Erythroblast (primary cell): Measurements from ENCODE around the gene CRIP2.

Source experiments
- DNase-seq, 2 experiments: peaks; one replicate each; lab custom pipeline; 2025; lab: John Stamatoyannopoulos, UW
- GATA1 ChIP-seq: IDR thresholded peaks from 2 replicates; pipeline ENCODE4 v1.6.1; 2011; ENCODE audit warnings: low read depth, mild to moderate bottlenecking, control low read depth, low read length, moderate library complexity
- POLR2A ChIP-seq: IDR thresholded peaks from 2 replicates; pipeline ENCODE4 v1.6.1; 2011; ENCODE audit warnings: mild to moderate bottlenecking, low read length

The CRIP2 gene, protein sequence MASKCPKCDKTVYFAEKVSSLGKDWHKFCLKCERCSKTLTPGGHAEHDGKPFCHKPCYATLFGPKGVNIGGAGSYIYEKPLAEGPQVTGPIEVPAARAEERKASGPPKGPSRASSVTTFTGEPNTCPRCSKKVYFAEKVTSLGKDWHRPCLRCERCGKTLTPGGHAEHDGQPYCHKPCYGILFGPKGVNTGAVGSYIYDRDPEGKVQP

DNA sequence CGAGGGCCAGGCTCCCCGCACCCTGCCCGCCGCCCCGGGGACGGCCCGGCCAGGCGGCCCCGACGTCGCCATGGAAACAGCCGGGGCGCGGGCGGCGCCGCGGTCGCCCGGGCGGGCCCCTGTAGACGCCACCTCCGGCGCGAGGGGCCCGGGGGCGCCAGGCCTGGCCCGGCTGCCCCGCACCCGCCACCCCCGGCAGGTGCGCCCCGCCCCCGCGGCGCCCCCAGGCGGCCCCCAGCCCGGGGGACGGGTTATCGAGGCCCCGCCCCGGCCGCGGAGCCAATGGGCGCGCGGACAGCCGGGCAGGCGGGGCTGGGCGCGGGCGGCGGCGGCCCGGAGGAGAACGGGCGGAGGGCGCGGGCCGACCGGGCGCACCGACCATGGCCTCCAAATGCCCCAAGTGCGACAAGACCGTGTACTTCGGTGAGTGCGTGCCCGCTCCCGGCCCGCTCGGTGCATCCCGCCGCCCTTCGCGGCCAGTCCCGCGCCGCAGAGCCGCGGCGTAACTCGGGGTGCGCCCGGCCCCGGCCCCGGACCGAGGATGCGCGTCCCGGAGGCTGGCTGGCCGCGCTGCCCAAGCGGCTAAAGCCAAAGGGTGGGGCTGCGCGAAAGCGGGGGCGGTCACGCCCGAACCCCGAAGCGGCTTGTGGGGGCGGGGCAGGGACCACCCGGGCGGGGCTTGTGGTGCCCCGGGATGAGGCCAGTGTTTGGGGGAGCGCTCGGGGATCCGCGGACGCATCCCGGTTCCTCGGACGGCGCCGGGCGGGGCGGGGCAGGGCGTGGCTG, at the start of gene CRIP2:
CRIP2 (plus strand) TSS at position 339 of the 786 bp plus-strand sequence; CDS start at position 381, 42 bp downstream.
- DNase-seq = peak; percentile 52 to 71
- TF ChIP-seq GATA1 = no peak
- no peak for TF ChIP-seq POLR2A

DNA sequence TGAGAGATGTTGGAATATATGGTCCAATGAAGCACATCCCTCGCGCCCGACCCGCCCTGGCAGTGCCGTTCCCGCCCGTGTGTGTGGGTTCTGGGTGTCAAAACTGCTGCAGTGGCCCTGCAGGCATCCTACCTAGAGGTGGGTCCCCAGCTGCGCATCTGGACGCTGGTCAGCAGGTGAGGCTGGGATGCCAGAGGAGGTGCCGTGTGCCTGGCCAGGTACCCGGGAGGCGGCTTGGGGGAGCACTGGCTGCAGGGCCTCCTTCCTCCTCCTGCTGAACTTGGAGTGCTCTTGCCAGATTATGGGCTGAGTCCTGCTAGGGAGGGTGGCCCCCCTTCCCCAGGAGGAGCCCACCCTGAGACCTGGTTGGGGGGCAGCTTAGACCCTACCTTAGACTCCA, 49.8 kb upstream of the CRIP2 start:
- TF ChIP-seq GATA1 = no peak
- no peak for TF ChIP-seq POLR2A
- no peak for DNase-seq

DNA sequence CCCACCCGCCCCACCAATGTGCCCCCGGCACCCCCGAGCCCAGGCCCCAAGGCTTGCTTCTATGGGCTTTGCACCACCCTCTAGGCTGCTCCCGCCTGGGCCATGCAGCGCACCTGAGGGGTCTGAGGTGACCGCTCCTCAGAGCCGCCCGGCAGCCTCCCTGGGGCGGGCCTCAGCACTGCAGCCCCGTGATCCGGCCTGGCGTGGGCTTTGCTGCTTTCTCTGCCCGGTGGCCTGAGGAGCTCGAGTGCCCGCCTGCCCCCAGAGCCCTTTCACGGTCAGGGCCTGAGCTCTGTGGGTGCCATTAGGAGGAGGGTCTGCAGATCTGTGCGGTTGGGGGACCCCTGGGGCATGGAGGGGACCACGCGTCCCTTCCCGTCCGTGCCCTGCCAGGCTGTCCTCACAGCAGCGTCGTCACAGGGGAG, 48.8 kb upstream of the CRIP2 start:
- TF ChIP-seq POLR2A (no peak), GATA1 (no peak)
- no peak for DNase-seq

DNA sequence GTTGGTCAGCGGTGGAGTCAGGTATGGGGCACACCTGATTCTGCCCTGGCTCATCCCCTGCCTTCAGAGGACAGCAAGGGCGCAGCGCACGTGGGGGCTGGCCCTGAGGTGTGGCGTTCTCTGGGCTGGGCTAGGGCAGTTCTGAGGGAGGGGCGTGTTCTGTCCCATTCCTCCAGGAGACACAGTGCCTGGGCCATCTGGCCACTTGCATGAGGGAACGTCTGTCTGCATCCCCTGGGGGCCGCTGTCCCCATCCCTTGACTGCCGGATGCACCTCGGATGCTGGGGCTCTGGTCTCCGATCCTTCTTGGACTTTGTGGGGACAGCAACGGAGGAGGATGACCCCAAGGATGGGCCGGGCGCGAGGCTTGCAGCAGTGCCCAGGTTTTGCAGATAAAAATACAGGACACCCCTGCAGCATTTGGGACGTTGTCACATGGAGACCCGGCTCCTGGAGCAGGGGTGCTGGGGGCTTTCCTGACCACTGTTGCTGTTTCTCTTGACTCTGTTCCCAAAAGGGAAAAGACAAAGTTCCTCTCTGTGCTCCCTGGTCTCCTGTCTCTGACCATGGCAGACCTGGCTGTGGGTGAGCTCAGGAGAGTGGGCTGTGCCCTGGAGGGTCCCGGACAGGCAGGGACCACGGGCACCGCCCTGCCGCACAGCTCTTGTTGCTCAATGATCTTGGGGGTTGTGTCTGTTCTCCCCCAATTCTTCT, 48.0 kb upstream of the CRIP2 start:
- DNase-seq = no peak
- TF ChIP-seq GATA1 = no peak
- TF ChIP-seq POLR2A = no peak

DNA sequence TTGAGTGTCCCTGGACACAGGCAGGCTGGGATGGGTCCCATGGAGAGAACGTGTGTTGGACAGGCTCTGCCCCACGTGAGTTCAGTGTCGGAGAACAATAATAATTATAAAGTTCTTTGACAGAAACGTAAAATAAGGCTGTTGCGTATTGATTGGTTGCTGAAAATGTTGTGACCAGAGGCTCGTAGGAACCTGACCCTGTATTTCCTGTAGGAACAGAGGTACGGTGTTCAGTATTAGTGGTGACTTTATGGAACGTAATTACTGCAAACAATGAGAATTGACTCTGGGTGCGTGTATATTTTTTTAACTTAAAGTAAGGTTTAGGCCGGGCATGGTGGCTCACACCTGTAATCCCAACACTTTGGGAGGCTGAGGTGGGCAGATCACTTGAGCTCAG, 47.2 kb upstream of the CRIP2 start:
- DNase-seq = no peak
- no peak for TF ChIP-seq POLR2A
- no peak for TF ChIP-seq GATA1

DNA sequence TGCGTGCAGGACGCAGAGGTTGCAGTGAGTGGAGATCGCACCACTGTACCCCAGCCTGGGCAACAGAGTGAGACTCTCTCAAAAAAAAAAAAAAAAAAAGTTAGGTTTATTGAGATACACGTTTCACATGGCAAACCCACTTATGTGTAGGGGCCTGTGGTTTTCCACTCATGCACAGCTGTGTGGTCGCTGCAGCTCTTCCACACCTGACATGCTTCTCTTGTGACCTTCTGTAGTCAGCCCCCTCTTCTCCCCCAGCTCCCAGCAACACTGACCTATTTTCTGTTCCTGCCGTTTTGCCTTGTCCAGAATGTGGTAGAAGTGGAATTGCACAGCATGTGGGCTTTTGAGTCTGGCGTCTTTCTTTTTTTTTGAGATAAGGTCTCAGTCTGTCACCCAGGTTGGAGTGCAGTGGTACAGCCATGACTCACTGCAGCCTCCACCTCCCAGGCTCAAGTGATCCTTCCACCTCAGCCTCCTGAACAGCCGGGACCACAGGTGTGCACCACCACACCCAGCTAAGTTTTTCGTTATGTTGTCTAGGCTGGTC, 46.6 kb upstream of the CRIP2 start:
- TF ChIP-seq GATA1 (no peak), POLR2A (no peak)
- DNase-seq = no peak

DNA sequence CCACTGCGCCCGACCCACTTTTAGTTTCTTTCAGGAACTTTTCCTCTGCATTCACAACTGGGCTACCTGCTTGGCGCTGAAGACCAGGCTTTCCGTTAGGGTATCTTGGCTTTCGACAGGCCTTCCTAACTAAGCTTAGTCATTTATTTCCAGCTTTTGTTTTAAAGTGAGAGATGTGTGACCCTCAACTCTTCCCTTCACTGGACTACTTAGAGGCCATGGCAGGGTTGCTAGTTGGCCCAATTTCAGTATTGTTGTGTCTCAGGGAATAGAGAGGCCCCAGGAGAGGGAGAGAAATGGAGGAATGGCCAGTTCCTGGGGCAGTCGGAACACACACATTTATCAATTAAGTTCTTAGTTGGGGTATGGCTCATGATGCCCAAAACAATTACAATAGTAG, 44.6 kb upstream of the CRIP2 start:
- TF ChIP-seq GATA1 (no peak), POLR2A (no peak)
- no peak for DNase-seq

DNA sequence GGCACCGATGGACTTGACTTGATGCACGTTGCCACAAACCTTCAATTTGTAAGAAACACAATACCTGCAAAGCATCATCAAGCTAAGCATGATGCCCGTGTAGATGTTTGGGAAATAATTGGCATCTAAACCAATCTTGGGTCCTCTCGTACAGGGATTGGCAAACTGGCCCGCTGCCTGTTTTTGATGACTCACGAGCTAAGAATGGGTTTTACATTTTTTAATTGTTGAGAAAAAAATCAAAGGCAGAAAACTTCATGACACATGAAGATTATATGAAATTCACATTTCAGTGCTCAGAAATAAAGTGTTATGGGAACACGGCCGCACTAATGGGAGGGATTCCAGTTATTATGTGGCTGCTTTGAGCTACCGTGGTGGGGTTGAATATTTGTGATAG, 44.1 kb upstream of the CRIP2 start:
- no peak for TF ChIP-seq POLR2A
- no peak for DNase-seq

DNA sequence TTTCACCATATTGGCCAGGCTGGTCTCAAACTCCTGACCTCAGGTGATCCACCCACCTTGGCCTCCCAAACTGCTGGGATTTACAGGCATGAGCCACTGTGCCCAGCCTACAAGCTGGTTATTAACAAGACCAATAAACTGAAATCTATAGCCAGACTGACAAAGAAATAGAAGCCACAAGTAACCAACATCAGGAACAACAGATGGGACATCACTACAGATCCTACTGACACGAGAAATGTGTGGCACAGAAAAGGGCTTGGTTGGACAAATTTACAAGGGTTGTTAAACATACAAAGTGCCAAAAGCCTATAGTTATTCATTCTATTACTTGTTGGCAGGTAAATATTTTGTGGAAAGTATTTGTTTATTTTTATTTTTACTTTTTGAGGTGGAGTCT, 43.4 kb upstream of the CRIP2 start:
- TF ChIP-seq POLR2A (no peak), GATA1 (no peak)
- DNase-seq = no peak

DNA sequence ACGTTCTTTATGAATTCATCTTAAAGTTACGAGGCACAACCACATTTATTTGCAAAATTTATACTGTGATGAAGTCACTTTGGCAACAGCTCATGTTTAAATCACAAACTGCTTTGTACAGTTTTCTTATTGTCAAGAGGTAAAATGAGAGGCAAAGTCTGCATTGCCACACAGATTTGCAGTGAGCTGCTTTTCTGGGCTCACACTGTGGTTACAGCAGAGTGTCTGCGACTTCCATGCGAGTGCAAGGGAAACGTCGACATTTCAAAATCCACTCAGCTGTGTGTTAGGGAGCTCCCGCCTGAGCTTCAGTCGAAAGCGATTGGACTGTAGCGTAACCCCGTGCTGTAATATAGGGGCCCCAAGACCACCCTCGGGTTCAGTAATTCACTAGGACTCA, 42.0 kb upstream of the CRIP2 start:
- no peak for DNase-seq
- TF ChIP-seq POLR2A = no peak
- no peak for TF ChIP-seq GATA1

DNA sequence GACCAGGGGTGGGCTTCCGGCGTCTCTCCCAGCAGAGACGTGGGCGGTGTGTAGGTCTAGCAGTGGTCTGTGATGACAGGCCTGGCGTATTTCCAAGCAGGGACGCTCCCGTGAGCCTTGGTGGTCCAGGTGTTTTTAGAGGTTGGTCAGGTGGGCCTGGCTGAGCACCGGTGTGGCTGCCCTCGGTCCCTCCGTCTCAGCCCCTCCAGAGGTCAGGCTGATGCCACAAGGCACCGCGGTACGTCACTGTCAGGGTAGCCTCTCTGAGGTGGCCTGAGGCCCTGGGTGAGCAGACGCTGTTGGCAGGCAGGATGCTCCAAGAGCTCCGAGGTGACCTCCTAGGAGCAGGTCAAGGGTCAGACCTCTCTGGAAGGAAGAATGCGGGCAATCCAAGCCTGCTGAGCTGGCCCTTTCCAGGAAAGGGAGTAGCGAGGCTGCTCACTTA, 41.4 kb upstream of the CRIP2 start:
- TF ChIP-seq GATA1 = no peak
- TF ChIP-seq POLR2A = no peak
- no peak for DNase-seq

DNA sequence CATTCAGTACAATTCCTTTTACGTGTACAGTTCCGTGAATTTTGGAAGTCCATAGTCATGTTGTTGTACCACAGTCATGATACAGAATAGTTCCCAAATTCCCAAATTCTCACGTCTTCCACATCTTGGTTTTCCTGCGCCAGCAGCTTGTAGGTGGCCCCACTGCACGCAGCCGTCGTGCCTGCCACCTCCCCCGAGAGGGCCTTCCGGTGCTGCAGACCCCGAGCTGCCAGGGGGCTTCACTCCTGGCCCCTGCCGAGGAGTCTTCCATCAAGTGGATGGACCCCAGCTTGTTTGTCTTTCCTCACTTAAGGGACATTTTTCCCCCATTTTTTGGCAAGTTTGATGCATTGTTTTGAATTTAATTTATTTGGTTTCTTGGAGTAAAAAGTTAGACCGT, 38.2 kb upstream of the CRIP2 start:
- TF ChIP-seq POLR2A = no peak
- no peak for TF ChIP-seq GATA1
- no peak for DNase-seq

DNA sequence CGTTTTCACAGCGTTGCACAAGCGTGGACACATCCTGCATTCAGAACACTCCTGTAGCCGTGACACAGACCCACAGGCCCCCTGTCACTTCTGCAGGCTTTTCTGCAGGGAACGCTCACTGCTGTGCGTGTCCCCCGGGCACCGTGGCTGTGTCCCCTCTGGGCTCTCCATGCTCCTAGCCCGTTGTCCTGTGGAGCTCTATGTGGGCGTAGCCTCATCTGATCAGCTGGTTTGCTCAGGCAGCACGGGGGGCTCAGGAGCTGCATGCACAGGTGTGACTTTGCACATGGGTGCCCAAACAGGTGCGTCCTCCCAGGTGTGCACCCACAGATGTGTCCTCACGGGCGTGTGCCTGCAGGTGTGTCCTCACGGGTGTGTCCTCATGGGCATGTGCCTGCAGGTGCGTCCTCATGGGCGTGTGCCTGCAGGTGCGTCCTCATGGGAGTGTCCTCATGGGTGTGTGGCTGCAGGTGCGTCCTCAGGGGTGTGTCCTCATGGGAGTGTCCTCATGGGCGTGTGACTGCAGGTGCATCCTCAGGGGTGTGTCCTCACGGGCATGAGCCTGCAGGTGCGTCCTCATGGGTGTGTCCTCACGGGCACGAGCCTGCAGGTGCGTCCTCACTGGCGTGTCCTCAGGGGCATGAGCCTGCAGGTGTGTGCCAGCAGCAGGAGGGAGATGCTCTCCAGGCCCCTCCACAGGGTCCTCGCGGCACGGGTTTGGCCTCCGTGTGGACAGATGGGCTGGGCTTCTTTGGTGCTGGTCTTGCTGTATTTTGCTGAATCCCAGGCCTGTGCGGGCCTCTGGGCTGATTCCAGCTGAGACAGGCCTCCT, 37.5 kb upstream of the CRIP2 start:
- DNase-seq = no peak
- no peak for TF ChIP-seq GATA1
- TF ChIP-seq POLR2A = no peak
